Dermis blood vessel endothelial cell (primary cell): Measurements from ENCODE around the gene PROSER2. TPM values are rescaled to one million over a fixed set of nuclear protein-coding genes. Genes with fewer than 3 reads are reported as not detected.

Experiments
- DNase-seq: peaks from one replicate; pipeline ENCODE4 v3.0.0; 2010
- total RNA-seq: library from RNA; depleted of rRNA; stranded (reverse); fragments of >200 nt; gene quantifications from 2 replicates; pipeline ENCODE4 v1.2.3, GENCODE V29; 2014

PROSER2 gene
- total RNA-seq, 1 donor from 2014 or later, result 7.5 TPM

- no peak for DNase-seq
These were observed 17.4 kb upstream of the PROSER2 start for GRCh38 chr10:11805792-11806191.

GRCh38 chr10:11806706-11807105, 16.4 kb upstream of the PROSER2 start:
- no peak for DNase-seq

GRCh38 chr10:11808808-11809207, 14.3 kb upstream of the PROSER2 start:
- no peak for DNase-seq

GRCh38 chr10:11810313-11810766, 12.8 kb upstream of the PROSER2 start:
- peak; percentile 41 for DNase-seq

GRCh38 chr10:11810973-11811372, 12.2 kb upstream of the PROSER2 start:
- DNase-seq, result no peak

GRCh38 chr10:11813177-11813576, 10.0 kb upstream of the PROSER2 start:
- peak; percentile 18 for DNase-seq

- peak; percentile 87 for DNase-seq
These were observed 9.1 kb upstream of the PROSER2 start for GRCh38 chr10:11813855-11814567.

- no peak for DNase-seq
These were observed 4.1 kb upstream of the PROSER2 start for GRCh38 chr10:11819027-11819426.

- DNase-seq, result no peak
These were observed 965 bp upstream of the PROSER2 start for GRCh38 chr10:11822026-11822756.

- DNase-seq, result no peak
These were observed 391 bp upstream of the PROSER2 start for GRCh38 chr10:11822809-11823121.

- DNase-seq, result no peak
These were observed 812 bp downstream of the PROSER2 start for GRCh38 chr10:11823989-11824346.

GRCh38 chr10:11824376-11824775, 1.2 kb downstream of the PROSER2 start:
- peak; percentile 15 for DNase-seq

- no peak for DNase-seq
These were observed 1.7 kb downstream of the PROSER2 start for GRCh38 chr10:11824825-11825224.

- DNase-seq, result no peak
These were observed 2.7 kb downstream of the PROSER2 start for GRCh38 chr10:11825796-11826414.

GRCh38 chr10:11827006-11827405, 3.9 kb downstream of the PROSER2 start:
- no peak for DNase-seq

- no peak for DNase-seq
These were observed 4.3 kb downstream of the PROSER2 start for GRCh38 chr10:11827414-11827813.

- DNase-seq, result no peak
These were observed 5.6 kb downstream of the PROSER2 start for GRCh38 chr10:11828682-11829284.

GRCh38 chr10:11830836-11831519, 7.8 kb downstream of the PROSER2 start:
- no peak for DNase-seq

- DNase-seq, result no peak
These were observed 8.4 kb downstream of the PROSER2 start for GRCh38 chr10:11831520-11831951.

- DNase-seq, result no peak
These were observed 8.9 kb downstream of the PROSER2 start for GRCh38 chr10:11832042-11832441.

- no peak for DNase-seq
These were observed 11.9 kb downstream of the PROSER2 start for GRCh38 chr10:11835061-11835460.

- no peak for DNase-seq
These were observed 12.5 kb downstream of the PROSER2 start for GRCh38 chr10:11835704-11836103.
